Astrocyte (in vitro differentiated cells and primary cell): ENCODE data around the gene INIP. TPM values are rescaled to one million over a fixed set of nuclear protein-coding genes. Genes with fewer than 3 reads are reported as not detected.
A peak's percentile ranks its signal among the peaks of the same experiment; 100 is the strongest.

Experiments
- DNase-seq: peaks from one replicate; pipeline ENCODE4 v3.0.0-alpha.2; 2010; ENCODE audit warnings: low read depth
- FAIRE-seq: peaks from 2 replicates; lab custom pipeline; 2011; peaks lifted over from hg19 to GRCh38; lab: Jason Lieb, UNC
- H2AFZ ChIP-seq: 2 replicates; pipeline ENCODE4 v1.6.0; 2012; ENCODE audit warnings: low read depth, low read length, inconsistent platforms
- H3K27ac ChIP-seq: 2 replicates; pipeline ENCODE4 v1.5.1; 2011; ENCODE audit warnings: low read depth, low read length, inconsistent platforms
- H3K27me3 ChIP-seq: 2 replicates; pipeline ENCODE4 v1.6.0; 2011; ENCODE audit warnings: low read length, inconsistent platforms; ENCODE audit not compliant: insufficient read depth
- H3K36me3 ChIP-seq: 2 replicates; pipeline ENCODE4 v1.5.1; 2011; ENCODE audit warnings: low read length, inconsistent platforms; ENCODE audit not compliant: insufficient read depth
- H3K4me1 ChIP-seq: 2 replicates; pipeline ENCODE4 v1.5.1; 2011; ENCODE audit warnings: low read length, inconsistent platforms; ENCODE audit not compliant: insufficient read depth
- H3K4me2 ChIP-seq: 2 replicates; pipeline ENCODE4 v1.6.0; 2012; ENCODE audit warnings: low read length, inconsistent platforms
- H3K4me3 ChIP-seq: 2 replicates; pipeline ENCODE4 v1.5.1; 2011; ENCODE audit warnings: low read depth, mild to moderate bottlenecking, low read length, inconsistent platforms; ENCODE audit not compliant: insufficient read depth
- H3K79me2 ChIP-seq: 2 replicates; pipeline ENCODE4 v1.6.0; 2012; ENCODE audit warnings: mild to moderate bottlenecking, low read length, inconsistent platforms; ENCODE audit not compliant: insufficient read depth
- H3K9ac ChIP-seq: 2 replicates; pipeline ENCODE4 v1.6.0; 2012; ENCODE audit warnings: mild to moderate bottlenecking, low read length, inconsistent platforms
- H3K9me3 ChIP-seq: 2 replicates; pipeline ENCODE4 v1.5.1; 2012; ENCODE audit warnings: low read depth, mild to moderate bottlenecking, low read length, inconsistent platforms; ENCODE audit not compliant: insufficient read depth
- H4K20me1 ChIP-seq: 2 replicates; pipeline ENCODE4 v1.6.0; 2012; ENCODE audit warnings: low read length, inconsistent platforms; ENCODE audit not compliant: insufficient read depth
- H3K27ac Mint-ChIP-seq: one replicate; pipeline ENCODE4 v1.8.0; 2021; ENCODE audit warnings: mild to moderate bottlenecking, mixed read lengths; ENCODE audit not compliant: unreplicated experiment
- H3K27me3 Mint-ChIP-seq: one replicate; pipeline ENCODE4 v1.8.0; 2021; ENCODE audit warnings: low read depth, mixed read lengths; ENCODE audit not compliant: unreplicated experiment
- H3K36me3 Mint-ChIP-seq: one replicate; pipeline ENCODE4 v1.8.0; 2021; ENCODE audit warnings: low read depth, mixed read lengths; ENCODE audit not compliant: unreplicated experiment
- H3K4me1 Mint-ChIP-seq: one replicate; pipeline ENCODE4 v1.8.0; 2021; ENCODE audit warnings: low read depth, mixed read lengths; ENCODE audit not compliant: unreplicated experiment
- H3K4me3 Mint-ChIP-seq: one replicate; pipeline ENCODE4 v1.8.0; 2021; ENCODE audit warnings: mild to moderate bottlenecking, moderate library complexity, mixed read lengths; ENCODE audit not compliant: unreplicated experiment
- H3K9me3 Mint-ChIP-seq: one replicate; pipeline ENCODE4 v1.8.0; 2021; ENCODE audit warnings: mild to moderate bottlenecking, mixed read lengths; ENCODE audit not compliant: unreplicated experiment
- CTCF ChIP-seq: IDR thresholded peaks from 2 replicates; pipeline ENCODE4 v1.5.1; 2011; ENCODE audit warnings: low read depth, mild to moderate bottlenecking, inconsistent platforms, low read length, moderate library complexity; ENCODE audit not compliant: insufficient read depth
- EZH2 ChIP-seq: IDR thresholded peaks from 2 replicates; pipeline ENCODE4 v1.6.1; 2012; ENCODE audit warnings: mild to moderate bottlenecking, low read length, inconsistent platforms; ENCODE audit not compliant: insufficient read depth
- total RNA-seq: library from RNA; stranded (reverse); gene quantifications from 2 replicates; pipeline ENCODE4 v1.2.1, GENCODE V29; 2021

INIP gene
- total RNA-seq, 1 donor from 2014 or later: 23.1 TPM

GRCh38 chr9:112751056-112751795 is 33.3 kb upstream of the INIP start:
- H3K27me3 Mint-ChIP-seq: no peaks in the 10 kb centered on the region
- H3K27ac Mint-ChIP-seq: peak overlapping the region; percentile 88
- no peaks in the 10 kb centered on the region for H3K27me3 ChIP-seq
- H3K4me3 ChIP-seq: peak overlapping the region; percentile 74
- H3K27ac ChIP-seq: peak overlapping the region; percentile 57
- no peaks in the 10 kb centered on the region for H3K36me3 ChIP-seq
- H3K36me3 Mint-ChIP-seq: no peaks in the 10 kb centered on the region
- H3K9me3 Mint-ChIP-seq: peaks cover 3% of the 10 kb centered on the region
- peaks cover 27% of the 10 kb centered on the region for H3K79me2 ChIP-seq
- peak overlapping the region; percentile 99 for H3K4me2 ChIP-seq
- H3K4me1 ChIP-seq: peaks cover 40% of the 10 kb centered on the region
- peaks cover 38% of the 10 kb centered on the region for H3K4me1 Mint-ChIP-seq
- no peaks in the 10 kb centered on the region for H3K9me3 ChIP-seq
- TF ChIP-seq CTCF (no peak), EZH2 (no peak)
- peak overlapping the region; percentile 89 for H3K4me3 Mint-ChIP-seq
- peak overlapping the region; percentile 91 for H2AFZ ChIP-seq
- H3K9ac ChIP-seq: peak overlapping the region; percentile 84
- peak; percentile 83 for DNase-seq
- peaks cover 26% of the 10 kb centered on the region for H4K20me1 ChIP-seq
- FAIRE-seq: no peak

- peaks cover 38% of the 10 kb centered on the region for H3K4me1 Mint-ChIP-seq
- H3K27ac Mint-ChIP-seq: no peak overlapping the region
- no peak overlapping the region for H3K4me3 Mint-ChIP-seq
- no peaks in the 10 kb centered on the region for H3K27me3 Mint-ChIP-seq
- TF ChIP-seq EZH2 (no peak), CTCF (no peak)
- H3K36me3 Mint-ChIP-seq: no peaks in the 10 kb centered on the region
- peak overlapping the region; percentile 91 for H2AFZ ChIP-seq
- peak overlapping the region; percentile 74 for H3K4me3 ChIP-seq
- no peaks in the 10 kb centered on the region for H3K27me3 ChIP-seq
- H3K9me3 Mint-ChIP-seq: peaks cover 3% of the 10 kb centered on the region
- H3K9me3 ChIP-seq: no peaks in the 10 kb centered on the region
- H3K4me1 ChIP-seq: peaks cover 40% of the 10 kb centered on the region
- H3K9ac ChIP-seq: peak overlapping the region; percentile 84
- peaks cover 22% of the 10 kb centered on the region for H3K79me2 ChIP-seq
- no peaks in the 10 kb centered on the region for H3K36me3 ChIP-seq
- H3K4me2 ChIP-seq: peak overlapping the region; percentile 99
- H4K20me1 ChIP-seq: peaks cover 26% of the 10 kb centered on the region
- FAIRE-seq: no peak
- peak overlapping the region; percentile 57 for H3K27ac ChIP-seq
- DNase-seq: no peak
Measured at GRCh38 chr9:112750764-112751055, 32.8 kb upstream of the INIP start.
